PC-3 (cell line): ENCODE data around the gene UGT2A1.

ENCODE experiments used
- CTCF ChIP-seq: fragments of 300-600 bp; sonication (generic); conservative IDR thresholded peaks from 2 replicates; pipeline ENCODE4 v1.5.1; 2017; ENCODE audit warnings: antibody characterized with exemption, low read depth, mild to moderate bottlenecking, low read length
- EZH2 ChIP-seq: fragments of 300-600 bp; sonication (generic); IDR thresholded peaks from one replicate; pipeline ENCODE4 v1.6.1; 2017; ENCODE audit warnings: antibody characterized with exemption, mild to moderate bottlenecking, low read length; ENCODE audit not compliant: unreplicated experiment
- EZH2phosphoT487 ChIP-seq: fragments of 300-600 bp; sonication (generic); IDR thresholded peaks from 2 replicates; pipeline ENCODE4 v1.6.1; 2018; ENCODE audit warnings: mild to moderate bottlenecking, antibody characterized with exemption, low read length, borderline replicate concordance

GRCh38 chr4:69684804-69685203 lies 31.8 kb upstream of the UGT2A1 start:
- no peak for TF ChIP-seq CTCF
- no peak for TF ChIP-seq EZH2
- TF ChIP-seq EZH2phosphoT487, result no peak
